Activated naive CD8-positive, alpha-beta T cell treated with anti-CD3 and anti-CD28 coated beads, Interleukin-2, amount 10 ng/mL, durations not matched to agents 7 days and 5 days (primary cell): ENCODE measurements around the gene DYNC2I2. TPM values are rescaled to one million over a fixed set of nuclear protein-coding genes. Genes with fewer than 3 reads are reported as not detected.
"Not testable (repeated sequence)": the region's sequence is repeated elsewhere in the genome, so short reads cannot be mapped to it uniquely, and the experiment has no call there.

Experiments
- ATAC-seq: fragments of 150-1000 bp; cut with Tn5 transposase; one replicate; pipeline ENCODE4 v1.10.0; 2021; ENCODE audit warnings: low read depth, moderate library complexity
- POLR2A ChIA-PET: fragments of 350-600 bp; sonication (Branson Sonifier 250); formaldehyde crosslinking; loops from one replicate; lab custom pipeline; 2021; ENCODE audit warnings: antibody characterized with exemption; lab: Charles Lee
- DNase-seq: peaks from one replicate; pipeline ENCODE4 v3.0.0; 2021
- H3K27ac Mint-ChIP-seq: one replicate; pipeline ENCODE4 v1.8.0; 2022; ENCODE audit warnings: mild to moderate bottlenecking, mixed read lengths
- H3K27me3 Mint-ChIP-seq: one replicate; pipeline ENCODE4 v1.8.0; 2022; ENCODE audit warnings: mild to moderate bottlenecking, moderate library complexity, mixed read lengths
- H3K36me3 Mint-ChIP-seq: one replicate; pipeline ENCODE4 v1.8.0; 2021; ENCODE audit warnings: mild to moderate bottlenecking, mixed read lengths
- H3K4me1 Mint-ChIP-seq: one replicate; pipeline ENCODE4 v1.8.0; 2021; ENCODE audit warnings: mixed read lengths
- H3K4me3 Mint-ChIP-seq: one replicate; pipeline ENCODE4 v1.8.0; 2022; ENCODE audit warnings: mild to moderate bottlenecking, moderate library complexity, mixed read lengths
- H3K9me3 Mint-ChIP-seq: one replicate; pipeline ENCODE4 v1.8.0; 2021; ENCODE audit warnings: mixed read lengths
- total RNA-seq, 2 experiments: library from RNA; stranded (reverse); gene quantifications; one replicate each; pipeline ENCODE4 v1.2.3, GENCODE V29; 2021

The DYNC2I2 gene
- total RNA-seq, 2 experiments from 2014 or later: 37.7 to 40.4 TPM

DNA sequence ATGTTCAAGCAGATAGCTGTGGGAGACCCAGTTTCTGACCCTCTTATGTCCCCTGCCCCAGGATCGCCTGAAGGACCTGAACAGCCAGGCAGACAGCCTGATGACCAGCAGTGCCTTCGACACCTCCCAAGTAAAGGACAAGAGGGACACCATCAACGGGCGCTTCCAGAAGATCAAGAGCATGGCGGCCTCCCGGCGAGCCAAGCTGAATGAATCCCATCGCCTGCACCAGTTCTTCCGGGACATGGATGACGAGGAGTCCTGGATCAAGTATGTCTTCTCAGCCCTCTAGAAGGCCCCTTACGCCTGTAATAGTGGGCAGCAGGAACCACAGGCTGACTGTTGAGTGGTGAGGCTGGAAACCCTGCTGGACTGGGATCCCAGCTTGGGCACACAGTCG is 41.1 kb downstream of the DYNC2I2 start:
- Mint-ChIP-seq H3K27ac (no peak overlapping the region), H3K4me3 (no peak overlapping the region), H3K4me1 (no peaks in the 10 kb centered on the region), H3K9me3 (no peaks in the 10 kb centered on the region), H3K27me3 (no peaks in the 10 kb centered on the region), H3K36me3 (peaks cover 30% of the 10 kb centered on the region)
- DNase-seq (no peak), ATAC-seq (no peak)
- POLR2A ChIA-PET: no interaction called here

GRCh38 chr9:128614728-128615127 is 41.9 kb downstream of the DYNC2I2 start:
- no peak for DNase-seq
- peaks cover 29% of the 10 kb centered on the region for H3K36me3 Mint-ChIP-seq
- no peaks in the 10 kb centered on the region for H3K4me1 Mint-ChIP-seq
- no peak for ATAC-seq
- no peak overlapping the region for H3K4me3 Mint-ChIP-seq
- POLR2A ChIA-PET: no interaction called here
- H3K27ac Mint-ChIP-seq: no peak overlapping the region
- H3K27me3 Mint-ChIP-seq: no peaks in the 10 kb centered on the region
- no peaks in the 10 kb centered on the region for H3K9me3 Mint-ChIP-seq

- POLR2A ChIA-PET: interaction anchor here (1.2 kb wide), 1 partner anchor 59 kb away, joined by 4 read pairs; the partner anchor contains the start of gene SPTAN1
- Mint-ChIP-seq H3K4me1 (no peaks in the 10 kb centered on the region), H3K27ac (no peak overlapping the region), H3K27me3 (no peaks in the 10 kb centered on the region), H3K4me3 (no peak overlapping the region), H3K36me3 (peaks cover 27% of the 10 kb centered on the region), H3K9me3 (no peaks in the 10 kb centered on the region)
- DNase-seq (no peak), ATAC-seq (no peak)
Measured at GRCh38 chr9:128611600-128612394, 44.9 kb downstream of the DYNC2I2 start.

GRCh38 chr9:128610897-128611296 is 45.8 kb downstream of the DYNC2I2 start:
- Mint-ChIP-seq H3K9me3 (no peaks in the 10 kb centered on the region), H3K27ac (no peak overlapping the region), H3K4me1 (no peaks in the 10 kb centered on the region), H3K36me3 (peaks cover 26% of the 10 kb centered on the region), H3K27me3 (no peaks in the 10 kb centered on the region), H3K4me3 (no peak overlapping the region)
- POLR2A ChIA-PET: interaction anchor here (0.9 kb wide), 1 partner anchor 9 kb away, joined by 3 read pairs; no protein-coding TSS in a partner anchor
- ATAC-seq: no peak
- DNase-seq: no peak

DNA sequence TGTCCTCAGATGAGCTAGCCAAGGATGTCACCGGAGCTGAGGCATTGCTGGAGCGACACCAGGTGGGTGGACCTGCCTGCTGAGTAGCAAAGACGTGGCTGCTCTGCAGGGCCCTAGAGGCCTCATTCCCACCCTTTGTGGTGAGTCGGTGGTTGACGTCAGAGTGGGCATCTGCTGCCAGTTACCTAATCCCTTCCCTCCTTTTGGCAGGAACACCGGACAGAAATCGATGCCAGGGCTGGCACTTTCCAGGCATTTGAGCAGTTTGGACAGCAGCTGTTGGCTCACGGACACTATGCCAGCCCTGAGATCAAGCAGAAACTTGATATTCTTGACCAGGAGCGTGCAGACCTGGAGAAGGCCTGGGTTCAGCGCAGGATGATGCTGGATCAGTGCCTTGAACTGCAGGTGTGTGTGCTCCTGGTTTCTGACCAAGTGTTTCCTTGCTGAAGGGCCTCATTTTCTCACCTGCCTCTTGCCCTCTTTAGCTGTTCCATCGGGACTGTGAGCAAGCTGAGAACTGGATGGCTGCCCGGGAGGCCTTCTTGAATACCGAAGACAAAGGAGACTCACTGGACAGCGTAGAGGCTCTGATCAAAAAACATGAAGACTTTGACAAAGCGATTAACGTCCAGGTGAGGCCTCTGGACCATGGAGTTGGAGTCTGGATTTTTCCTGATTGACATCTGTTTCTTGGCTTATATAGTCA is 48.9 kb downstream of the DYNC2I2 start:
- no peak overlapping the region for H3K4me3 Mint-ChIP-seq
- H3K4me1 Mint-ChIP-seq: no peaks in the 10 kb centered on the region
- no peaks in the 10 kb centered on the region for H3K9me3 Mint-ChIP-seq
- H3K36me3 Mint-ChIP-seq: peaks cover 29% of the 10 kb centered on the region
- DNase-seq: no peak
- POLR2A ChIA-PET: no interaction called here
- no peaks in the 10 kb centered on the region for H3K27me3 Mint-ChIP-seq
- ATAC-seq: no peak
- H3K27ac Mint-ChIP-seq: no peak overlapping the region

GRCh38 chr9:128603697-128604096 is 53.0 kb downstream of the DYNC2I2 start:
- ATAC-seq (no peak), DNase-seq (no peak)
- H3K4me1 Mint-ChIP-seq: no peaks in the 10 kb centered on the region
- H3K4me3 Mint-ChIP-seq: no peak overlapping the region
- peaks cover 34% of the 10 kb centered on the region for H3K36me3 Mint-ChIP-seq
- no peak overlapping the region for H3K27ac Mint-ChIP-seq
- POLR2A ChIA-PET: interaction anchor here (2.7 kb wide), 1 partner anchor 51 kb away, joined by 7 read pairs; the partner anchor contains the start of gene SPTAN1
- no peaks in the 10 kb centered on the region for H3K9me3 Mint-ChIP-seq
- no peaks in the 10 kb centered on the region for H3K27me3 Mint-ChIP-seq

GRCh38 chr9:128600099-128600498 is 56.5 kb downstream of the DYNC2I2 start:
- H3K4me1 Mint-ChIP-seq: no peaks in the 10 kb centered on the region

DNA sequence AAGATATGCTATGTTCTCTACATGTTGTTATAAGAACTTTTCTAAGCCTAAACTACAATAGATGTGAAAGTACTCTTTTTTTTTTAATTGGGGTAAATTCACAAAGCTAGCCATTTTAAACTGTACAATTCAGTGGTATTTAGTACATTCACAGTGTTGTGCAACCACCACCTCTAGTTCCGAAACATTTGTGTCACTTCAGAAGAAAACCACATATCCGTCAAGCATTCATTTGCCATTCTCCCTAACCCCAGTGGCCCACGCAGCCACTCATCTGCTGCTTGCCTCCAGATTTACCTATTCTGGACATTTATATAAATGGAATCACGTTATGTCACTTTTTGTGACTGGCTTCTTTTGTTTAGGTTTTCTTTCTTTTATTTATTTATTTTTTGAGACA is 61.2 kb downstream of the DYNC2I2 start:
- peaks cover 38% of the 10 kb centered on the region for H3K36me3 Mint-ChIP-seq
- H3K4me3 Mint-ChIP-seq: no peak overlapping the region
- no peaks in the 10 kb centered on the region for H3K27me3 Mint-ChIP-seq
- peaks cover 3% of the 10 kb centered on the region for H3K4me1 Mint-ChIP-seq
- POLR2A ChIA-PET: no interaction called here
- ATAC-seq (no peak), DNase-seq (no peak)
- no peak overlapping the region for H3K27ac Mint-ChIP-seq
- no peaks in the 10 kb centered on the region for H3K9me3 Mint-ChIP-seq

More at GRCh38 chr9:128600099-128600498, 56.5 kb downstream of the DYNC2I2 start:
- DNase-seq (no peak), ATAC-seq (no peak)
- H3K27me3 Mint-ChIP-seq: no peaks in the 10 kb centered on the region
- no peak overlapping the region for H3K4me3 Mint-ChIP-seq
- no peaks in the 10 kb centered on the region for H3K9me3 Mint-ChIP-seq
- H3K36me3 Mint-ChIP-seq: peaks cover 28% of the 10 kb centered on the region
- H3K27ac Mint-ChIP-seq: no peak overlapping the region
- POLR2A ChIA-PET: no interaction called here

- Mint-ChIP-seq H3K4me3 (no peak overlapping the region), H3K9me3 (no peaks in the 10 kb centered on the region), H3K4me1 (peaks cover 3% of the 10 kb centered on the region), H3K36me3 (peaks cover 32% of the 10 kb centered on the region), H3K27me3 (no peaks in the 10 kb centered on the region), H3K27ac (no peak overlapping the region)
- ATAC-seq (no peak), DNase-seq (no peak)
- POLR2A ChIA-PET: no interaction called here
Measured at GRCh38 chr9:128593856-128594255, 62.8 kb downstream of the DYNC2I2 start.

- Mint-ChIP-seq H3K4me1 (peaks cover 4% of the 10 kb centered on the region), H3K4me3 (no peak overlapping the region), H3K36me3 (peaks cover 35% of the 10 kb centered on the region), H3K27ac (no peak overlapping the region), H3K27me3 (no peaks in the 10 kb centered on the region), H3K9me3 (no peaks in the 10 kb centered on the region)
- DNase-seq: no peak
- ATAC-seq: no peak
- POLR2A ChIA-PET: no interaction called here
Measured at GRCh38 chr9:128593039-128593438, 63.6 kb downstream of the DYNC2I2 start.

DNA sequence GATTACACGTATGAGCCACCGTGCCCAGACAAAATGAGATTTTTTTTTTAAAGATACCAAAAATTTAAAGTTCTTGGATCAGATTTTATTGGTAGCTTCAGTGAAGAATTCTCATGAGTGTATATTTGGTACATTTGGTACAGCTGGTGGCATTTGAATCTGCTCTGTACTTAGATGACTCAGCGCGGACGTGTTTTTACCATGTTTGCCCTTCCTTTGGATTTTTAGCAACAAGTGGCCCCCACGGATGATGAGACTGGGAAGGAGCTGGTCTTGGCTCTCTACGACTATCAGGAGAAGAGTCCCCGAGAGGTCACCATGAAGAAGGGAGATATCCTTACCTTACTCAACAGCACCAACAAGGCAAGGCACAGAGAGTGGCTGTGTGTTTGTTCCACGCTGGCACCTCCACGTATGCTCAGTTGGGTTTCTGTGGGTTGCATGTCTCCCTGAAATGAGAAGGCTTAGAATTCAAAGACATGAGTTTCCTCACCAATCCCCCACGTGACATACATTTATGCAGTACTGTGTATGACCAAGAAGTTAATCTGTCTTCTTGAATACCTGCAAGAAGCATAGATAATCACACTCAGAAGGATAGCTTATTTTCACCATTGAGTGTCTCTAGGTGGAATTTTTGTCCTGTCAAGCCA is 67.9 kb downstream of the DYNC2I2 start:
- Mint-ChIP-seq H3K36me3 (peaks cover 55% of the 10 kb centered on the region), H3K27me3 (no peaks in the 10 kb centered on the region), H3K4me1 (peaks cover 12% of the 10 kb centered on the region), H3K4me3 (no peak overlapping the region), H3K9me3 (no peaks in the 10 kb centered on the region), H3K27ac (peak overlapping the region; percentile 48)
- POLR2A ChIA-PET: interaction anchor here (0.7 kb wide), 1 partner anchor 492 kb away, joined by 4 read pairs; the partner anchor contains the start of gene DOLPP1
- DNase-seq (no peak), ATAC-seq (no peak)

DNA sequence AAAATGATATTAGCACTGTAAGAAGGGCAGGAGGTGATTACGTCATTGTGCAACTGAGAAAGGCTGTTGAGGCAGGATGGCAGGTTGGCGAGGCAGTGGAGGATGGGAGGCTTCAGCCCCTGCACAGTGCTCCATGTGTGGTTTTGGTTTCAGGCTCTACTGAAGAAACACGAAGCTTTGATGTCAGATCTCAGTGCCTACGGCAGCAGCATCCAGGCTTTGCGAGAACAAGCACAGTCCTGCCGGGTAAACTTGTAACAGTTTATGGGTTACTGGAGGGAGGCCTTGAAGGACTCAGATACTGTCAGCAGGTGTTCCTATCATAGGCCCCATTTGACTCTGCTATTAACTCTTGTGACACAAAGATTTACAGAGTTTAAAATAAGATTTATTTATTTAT is 69.2 kb downstream of the DYNC2I2 start:
- POLR2A ChIA-PET: interaction anchor here (0.6 to 1.9 kb wide), 2 partner anchors 35 to 59 kb away, joined by 5 to 7 read pairs; partner anchors contain the start of gene SPTAN1
- peaks cover 57% of the 10 kb centered on the region for H3K36me3 Mint-ChIP-seq
- no peaks in the 10 kb centered on the region for H3K27me3 Mint-ChIP-seq
- H3K27ac Mint-ChIP-seq: peak overlapping the region; percentile 50
- H3K4me1 Mint-ChIP-seq: peaks cover 9% of the 10 kb centered on the region
- H3K9me3 Mint-ChIP-seq: no peaks in the 10 kb centered on the region
- peak; percentile 62 for DNase-seq
- ATAC-seq: peak; percentile 99
- peak overlapping the region; percentile 0 for H3K4me3 Mint-ChIP-seq

DNA sequence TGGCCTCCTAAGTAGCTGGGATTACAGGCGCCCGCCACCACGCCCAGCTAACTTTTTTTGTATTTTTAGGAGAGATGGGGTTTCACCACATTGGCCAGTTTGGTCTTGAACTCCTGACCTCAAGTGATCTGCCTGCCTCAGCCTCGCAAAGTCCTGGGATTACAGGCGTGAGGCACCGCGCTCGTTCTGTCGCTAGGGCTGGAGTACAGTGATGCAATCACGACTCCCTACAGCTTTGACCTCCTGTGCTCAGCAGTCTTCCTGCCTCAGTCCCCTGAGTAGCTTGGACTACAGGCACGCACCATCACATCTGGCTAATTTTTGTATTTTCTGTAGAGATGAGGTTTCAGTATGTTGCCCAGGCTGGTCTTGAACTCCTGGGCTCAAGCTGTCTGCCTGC is 69.7 kb downstream of the DYNC2I2 start:
- not testable (repeated sequence) for H3K9me3 Mint-ChIP-seq, H3K4me1 Mint-ChIP-seq, H3K4me3 Mint-ChIP-seq, DNase-seq, H3K27me3 Mint-ChIP-seq
- POLR2A ChIA-PET: interaction anchor here (0.6 to 1.9 kb wide), 3 partner anchors 34 to 59 kb away, joined by 3 to 7 read pairs (median 5); partner anchors contain the start of gene SPTAN1
- H3K27ac Mint-ChIP-seq: peak overlapping the region; percentile 50
- peaks cover 59% of the 10 kb centered on the region for H3K36me3 Mint-ChIP-seq
- peak; percentile 27 for ATAC-seq
